HEK293 (cell line): ENCODE measurements around the gene CA10.

Source experiments
- INSM2 ChIP-seq: fragments of 450-650 bp; formaldehyde crosslinking; IDR thresholded peaks from 2 replicates; pipeline ENCODE4 v1.5.1; 2016; ENCODE audit warnings: missing biosample characterization, missing genetic modification characterization
- YY1 ChIP-seq: fragments of 450-650 bp; formaldehyde crosslinking; IDR thresholded peaks from 2 replicates; pipeline ENCODE4 v1.5.1; 2018; ENCODE audit warnings: missing biosample characterization, missing genetic modification characterization
- ZBTB6 ChIP-seq: fragments of 450-650 bp; formaldehyde crosslinking; IDR thresholded peaks from 2 replicates; pipeline ENCODE4 v1.5.1; 2017; ENCODE audit warnings: missing biosample characterization, missing genetic modification characterization
- ZBTB7A ChIP-seq: fragments of 450-650 bp; formaldehyde crosslinking; IDR thresholded peaks from 2 replicates; pipeline ENCODE4 v1.5.1; 2016; ENCODE audit warnings: low read depth, missing biosample characterization, missing genetic modification characterization
- ZNF140 ChIP-seq: fragments of 450-650 bp; formaldehyde crosslinking; IDR thresholded peaks from 2 replicates; pipeline ENCODE4 v1.5.1; 2016; ENCODE audit warnings: missing biosample characterization, missing genetic modification characterization
- TF ChIP-seq, protein P1 (sequence below): fragments of 450-650 bp; formaldehyde crosslinking; conservative IDR thresholded peaks from 2 replicates; pipeline ENCODE4 v1.5.1; 2016; ENCODE audit warnings: low read depth, missing biosample characterization, missing genetic modification characterization

DNA sequence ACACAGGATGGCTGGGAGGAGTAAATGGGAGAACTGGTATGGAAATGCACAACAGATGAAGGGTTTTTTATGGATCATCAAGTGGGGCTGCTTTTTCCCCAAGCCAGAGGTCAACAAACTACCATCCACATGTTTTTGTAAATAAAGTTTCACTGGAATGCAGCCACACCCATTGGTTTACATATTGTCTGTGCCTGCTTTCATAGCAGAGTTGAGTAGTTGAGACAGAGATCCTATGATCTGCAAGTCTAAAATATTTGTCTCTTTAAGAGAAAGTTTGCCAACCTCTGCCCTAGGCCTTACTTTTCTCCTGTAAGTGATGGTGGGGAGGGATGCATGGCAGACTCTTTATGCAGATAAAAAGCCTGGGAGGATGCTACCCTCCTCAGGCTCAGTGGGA is 341.4 kb downstream of the CA10 start:
- no peak for TF ChIP-seq ZBTB7A (tag by site-specific recombination)
- TF ChIP-seq ZNF140 = no peak
- TF ChIP-seq, protein P1, sequence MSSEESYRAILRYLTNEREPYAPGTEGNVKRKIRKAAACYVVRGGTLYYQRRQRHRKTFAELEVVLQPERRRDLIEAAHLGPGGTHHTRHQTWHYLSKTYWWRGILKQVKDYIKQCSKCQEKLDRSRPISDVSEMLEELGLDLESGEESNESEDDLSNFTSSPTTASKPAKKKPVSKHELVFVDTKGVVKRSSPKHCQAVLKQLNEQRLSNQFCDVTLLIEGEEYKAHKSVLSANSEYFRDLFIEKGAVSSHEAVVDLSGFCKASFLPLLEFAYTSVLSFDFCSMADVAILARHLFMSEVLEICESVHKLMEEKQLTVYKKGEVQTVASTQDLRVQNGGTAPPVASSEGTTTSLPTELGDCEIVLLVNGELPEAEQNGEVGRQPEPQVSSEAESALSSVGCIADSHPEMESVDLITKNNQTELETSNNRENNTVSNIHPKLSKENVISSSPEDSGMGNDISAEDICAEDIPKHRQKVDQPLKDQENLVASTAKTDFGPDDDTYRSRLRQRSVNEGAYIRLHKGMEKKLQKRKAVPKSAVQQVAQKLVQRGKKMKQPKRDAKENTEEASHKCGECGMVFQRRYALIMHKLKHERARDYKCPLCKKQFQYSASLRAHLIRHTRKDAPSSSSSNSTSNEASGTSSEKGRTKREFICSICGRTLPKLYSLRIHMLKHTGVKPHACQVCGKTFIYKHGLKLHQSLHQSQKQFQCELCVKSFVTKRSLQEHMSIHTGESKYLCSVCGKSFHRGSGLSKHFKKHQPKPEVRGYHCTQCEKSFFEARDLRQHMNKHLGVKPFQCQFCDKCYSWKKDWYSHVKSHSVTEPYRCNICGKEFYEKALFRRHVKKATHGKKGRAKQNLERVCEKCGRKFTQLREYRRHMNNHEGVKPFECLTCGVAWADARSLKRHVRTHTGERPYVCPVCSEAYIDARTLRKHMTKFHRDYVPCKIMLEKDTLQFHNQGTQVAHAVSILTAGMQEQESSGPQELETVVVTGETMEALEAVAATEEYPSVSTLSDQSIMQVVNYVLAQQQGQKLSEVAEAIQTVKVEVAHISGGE = no peak
- no peak for TF ChIP-seq ZBTB6
- no peak for TF ChIP-seq YY1 (tag by site-specific recombination)
- TF ChIP-seq INSM2 (tag by site-specific recombination) = no peak
